Measurements from ENCODE around the gene ANG. TPM values are rescaled to one million over a fixed set of nuclear protein-coding genes. Genes with fewer than 3 reads are reported as not detected.

The ANG gene
- total and polyA plus RNA-seq, 9 of the 15 experiments (the other 6 are each of a cell fraction or from before 2014, with no cell fraction given) = 0.21 to 0.73 (median 0.34) TPM; not detected in 4

GRCh38 chr14:20683891-20684661, 4.5 kb upstream of the ANG start, which contains the start of gene RNASE4 (continued):
- TF ChIP-seq POLR3A (IDR thresholded peaks at IDR 0.05; ENCODE audit: borderline replicate concordance, extremely low read depth, insufficient read depth, insufficient read length) (peak; percentile 91), KAT7 (CRISPR knock-in tag; IDR thresholded peaks at IDR 0.05; ENCODE audit: borderline replicate concordance) (no peak), CSDE1 (IDR thresholded peaks at IDR 0.05) (peak in 1 of 2 experiments; percentile 72; a peak in 2 of 4 replicates), BRF1 (IDR thresholded peaks at IDR 0.05; ENCODE audit: borderline replicate concordance, extremely low read depth, insufficient read length) (peak; percentile 19), RBM15 (IDR thresholded peaks at IDR 0.05; ENCODE audit: insufficient read depth, low read length) (no peak), ETV1 (tag; conservative IDR thresholded peaks at IDR 0.05; ENCODE audit: low read depth) (peak; percentile 24; the same call in 1 of the 2 replicates), SIN3B (IDR thresholded peaks at IDR 0.05; ENCODE audit: low read depth) (no peak), ZNF407 (IDR thresholded peaks at IDR 0.05; ENCODE audit: low read depth) (peak; percentile 75), TBP (optimal IDR thresholded peaks at IDR 0.05; ENCODE audit: low read depth, low read length) (peak; percentile 100), JUND (IDR thresholded peaks at IDR 0.05; ENCODE audit: borderline replicate concordance, low read depth, low read length) (0 out of 2 replicates have a peak, but pooled peaks have one; percentile 4), JUND (tag; IDR thresholded peaks at IDR 0.05; ENCODE audit: borderline replicate concordance, low read depth, low read length) (no peak), PHF20 (IDR thresholded peaks at IDR 0.05; ENCODE audit: partially characterized antibody) (peak; percentile 12), AFF1 (IDR thresholded peaks at IDR 0.05; ENCODE audit: low read depth in 1 of 2, partially characterized antibody in 2 of 2) (peak; percentile 27 to 47)
